HepG2 (cell line): ENCODE results near the gene CIROP. TPM values are rescaled to one million over a fixed set of nuclear protein-coding genes. Genes with fewer than 3 reads are reported as not detected.

Experiments
- ATAC-seq: fragments of 200-7000 bp; cut with Tn5 transposase; 3 replicates; pipeline ENCODE4 v1.9.1; 2020; ENCODE audit warnings: mild to moderate bottlenecking, moderate library complexity
- BruUV-seq: library from RNA; stranded (reverse); fragments of 400-500 nt; replicated peaks from 2 replicates; lab custom pipeline; 2021; lab: Mats Ljungman, UMichigan
- CTCF ChIA-PET: fragments of 300-600 bp; formaldehyde crosslinking; extraction: SDS; loops from one replicate; lab custom pipeline; 2021; ENCODE audit warnings: low total read pairs, inconsistent platforms, low intra/inter-chr PET ratio; lab: Yijun Ruan, JAX
- POLR2A ChIA-PET: fragments of 350-600 bp; sonication (Branson Sonifier 250); formaldehyde crosslinking; loops from one replicate; lab custom pipeline; 2020; ENCODE audit warnings: antibody characterized with exemption, inconsistent platforms; lab: Yijun Ruan, JAX
- DNase-seq: peaks from one replicate; pipeline ENCODE4 v3.0.0-alpha.2; 2015; ENCODE audit warnings: low spot score
- FAIRE-seq: peaks from 3 replicates; lab custom pipeline; 2011; peaks lifted over from hg19 to GRCh38; lab: Jason Lieb, UNC
- H2AFZ ChIP-seq: one replicate; pipeline ENCODE4 v1.6.1; 2011; ENCODE audit warnings: low read length, inconsistent platforms
- H3K27ac ChIP-seq: fragments of 300-600 bp; 3 replicates; pipeline ENCODE4 v1.8.0; 2011; ENCODE audit warnings: mixed run types, mild to moderate bottlenecking, mixed read lengths, low read length, inconsistent platforms; ENCODE audit not compliant: insufficient read depth; ENCODE audit errors: extremely low read length
- H3K27me3 ChIP-seq, 2 experiments: fragments of 200-600 bp in 1 of 2; 2 replicates in 1 of 2; 3 replicates in 1 of 2; pipeline versions ENCODE4 v1.6.0 to v1.8.0; 2011; ENCODE audit warnings: low read length in 2 of 2, mild to moderate bottlenecking in 2 of 2, moderate library complexity in 2 of 2, inconsistent platforms in 1 of 2; ENCODE audit not compliant: insufficient read depth in 2 of 2, control insufficient read depth in 1 of 2
- H3K36me3 ChIP-seq, 2 experiments: fragments of 200-600 bp in 1 of 2; replicated peaks in 1 of 2; 2 replicates in 1 of 2; 3 replicates in 1 of 2; pipeline versions ENCODE4 v1.5.1 to v1.8.0; 2011; ENCODE audit warnings: low read length in 2 of 2, inconsistent platforms in 1 of 2; ENCODE audit not compliant: insufficient read depth in 2 of 2, control insufficient read depth in 1 of 2
- H3K4me1 ChIP-seq: 2 replicates; pipeline ENCODE4 v1.5.1; 2012; ENCODE audit warnings: low read length, inconsistent platforms; ENCODE audit not compliant: insufficient read depth
- H3K4me2 ChIP-seq: 2 replicates; pipeline ENCODE4 v1.6.0; 2011; ENCODE audit warnings: low read depth, low read length, inconsistent platforms
- H3K4me3 ChIP-seq, 3 experiments: fragments of 200-600 bp in 1 of 3; sonication (generic), shearing (Covaris generic) in 1 of 3; replicated peaks in 1 of 3; 2 replicates each; pipeline ENCODE4 v1.5.1; 2011 to 2016; ENCODE audit warnings: low read length in 3 of 3, inconsistent platforms in 2 of 3, low read depth in 2 of 3, mild to moderate bottlenecking in 2 of 3, control low read depth in 1 of 3, mixed read lengths in 1 of 3; ENCODE audit not compliant: insufficient read depth in 1 of 3
- H3K79me2 ChIP-seq: one replicate; pipeline ENCODE4 v1.6.1; 2011; ENCODE audit warnings: low read length, inconsistent platforms; ENCODE audit not compliant: insufficient read depth
- H3K9ac ChIP-seq: 2 replicates; pipeline ENCODE4 v1.6.0; 2011; ENCODE audit warnings: mild to moderate bottlenecking, low read depth, low read length, inconsistent platforms; ENCODE audit not compliant: insufficient read depth
- H3K9me3 ChIP-seq: 2 replicates; pipeline ENCODE4 v1.5.1; 2012; ENCODE audit warnings: mild to moderate bottlenecking, low read length
- H4K20me1 ChIP-seq: 2 replicates; pipeline ENCODE4 v1.6.0; 2011; ENCODE audit warnings: inconsistent platforms, mild to moderate bottlenecking, low read length, moderate library complexity; ENCODE audit not compliant: insufficient read depth
- CHD2 ChIP-seq: IDR thresholded peaks from 2 replicates; pipeline ENCODE4 v1.6.1; 2011; ENCODE audit warnings: low read depth, low read length, improper control_type of control experiment
- EZH2 ChIP-seq: conservative IDR thresholded peaks from 2 replicates; pipeline ENCODE4 v1.6.1; 2012; ENCODE audit warnings: mild to moderate bottlenecking, low read depth, low read length, moderate library complexity
- FOXM1 ChIP-seq: sonication (generic); formaldehyde crosslinking; IDR thresholded peaks from 2 replicates; pipeline ENCODE4 v1.5.0; 2020; ENCODE audit warnings: missing genetic modification reagents
- NKX3-1 ChIP-seq: sonication (generic); formaldehyde crosslinking; IDR thresholded peaks from 2 replicates; pipeline ENCODE4 v1.5.0; 2020; ENCODE audit warnings: missing genetic modification reagents
- PHF5A ChIP-seq: IDR thresholded peaks from one replicate; pipeline ENCODE4 v1.6.1; 2018; ENCODE audit warnings: low read depth, missing genetic modification reagents; ENCODE audit not compliant: unreplicated experiment
- SETDB1 ChIP-seq: sonication (generic); formaldehyde crosslinking; IDR thresholded peaks from 2 replicates; pipeline ENCODE4 v1.5.1; 2020; ENCODE audit warnings: missing genetic modification reagents, mild to moderate bottlenecking, borderline replicate concordance
- SKI ChIP-seq: fragments of 450-650 bp; IDR thresholded peaks from one replicate; pipeline ENCODE4 v1.6.1; 2018; ENCODE audit warnings: mild to moderate bottlenecking; ENCODE audit not compliant: partially characterized antibody
- ZIK1 ChIP-seq: sonication (generic); formaldehyde crosslinking; IDR thresholded peaks from 2 replicates; pipeline ENCODE4 v1.5.0; 2020; ENCODE audit warnings: mild to moderate bottlenecking, low read depth, missing genetic modification reagents, borderline replicate concordance
- ZNF441 ChIP-seq: sonication (generic); formaldehyde crosslinking; IDR thresholded peaks from 2 replicates; pipeline ENCODE4 v1.7.0; 2021; ENCODE audit warnings: missing genetic modification reagents, borderline replicate concordance
- ZNF775 ChIP-seq: sonication (generic); formaldehyde crosslinking; IDR thresholded peaks from 2 replicates; pipeline ENCODE4 v1.4.0; 2020; ENCODE audit warnings: missing genetic modification reagents, mild to moderate bottlenecking, moderate library complexity, borderline replicate concordance
- WGBS: methylation state at CpG from one replicate; pipeline ENCODE4 v1.1.6; 2017; ENCODE audit warnings: low lambda C conversion rate; 5-methylcytosine and 5-hydroxymethylcytosine counted together
- in situ Hi-C: cut with HindIII; loops from 2 replicates; pipeline ENCODE4 v1.10.0; 2017; ENCODE audit warnings: low pct_unique_long_range_greater_than_20kb; ENCODE audit not compliant: extremely low pct_ligation_motif_present
- intact Hi-C: fragments of 100-400 bp; cut with micrococcal nuclease; formaldehyde crosslinking; loops from one replicate; pipeline ENCODE4 v1.10.0; 2022; ENCODE audit not compliant: unreplicated experiment
- polyA plus RNA-seq, 8 experiments: library from polyadenylated mRNA; depleted of rRNA in 3 of 8; stranded (reverse) in 7 of 8; unstranded in 1 of 8; fragments of >200 nt; fragmentation: Illumina TruSeq in 4 of 8; extraction: Trizol in 4 of 8; gene quantifications; 2 replicates each; pipeline versions ENCODE4 v1.2.1 to v1.2.3, GENCODE V29; 2011 to 2016; ENCODE audit warnings: low read depth in 4 of 8, missing spikeins in 1 of 8, mixed read lengths in 1 of 8; ENCODE audit not compliant: insufficient read depth in 1 of 8
- total RNA-seq, 5 experiments: library from RNA; depleted of rRNA; stranded (reverse); fragments of >200 nt; fragmentation: Illumina TruSeq; extraction: Trizol; gene quantifications; 2 replicates each; pipeline ENCODE4 v1.2.3, GENCODE V29; 2016; ENCODE audit warnings: low read depth in 1 of 5
- TF ChIP-seq, protein P1 (sequence below): IDR thresholded peaks from 2 replicates; pipeline ENCODE4 v1.6.1; 2016; ENCODE audit warnings: mild to moderate bottlenecking, missing biosample characterization, missing genetic modification reagents
- TF ChIP-seq, protein P2 (sequence below), 2 experiments: sonication (generic) in 1 of 2; formaldehyde crosslinking in 1 of 2; IDR thresholded peaks; 2 replicates each; pipeline versions ENCODE4 v1.4.0 to v1.6.1; 2018 to 2020; ENCODE audit warnings: missing genetic modification reagents in 2 of 2, borderline replicate concordance in 1 of 2, low read depth in 1 of 2, mild to moderate bottlenecking in 1 of 2, missing biosample characterization in 1 of 2
- TF ChIP-seq, protein P3 (sequence below): sonication (generic); formaldehyde crosslinking; IDR thresholded peaks from 2 replicates; pipeline ENCODE4 v1.8.0; 2022; ENCODE audit warnings: mild to moderate bottlenecking, missing genetic modification reagents, moderate library complexity
- TF ChIP-seq, protein P4 (sequence below): sonication (generic); formaldehyde crosslinking; IDR thresholded peaks from 2 replicates; pipeline ENCODE4 v1.5.0; 2020; ENCODE audit warnings: mild to moderate bottlenecking, missing genetic modification reagents, borderline replicate concordance

CIROP gene
- total and polyA plus RNA-seq, 2 of the 13 experiments (the other 11 are each of a cell fraction or from before 2014, with no cell fraction given), result 0.07 TPM; not detected in 1

DNA sequence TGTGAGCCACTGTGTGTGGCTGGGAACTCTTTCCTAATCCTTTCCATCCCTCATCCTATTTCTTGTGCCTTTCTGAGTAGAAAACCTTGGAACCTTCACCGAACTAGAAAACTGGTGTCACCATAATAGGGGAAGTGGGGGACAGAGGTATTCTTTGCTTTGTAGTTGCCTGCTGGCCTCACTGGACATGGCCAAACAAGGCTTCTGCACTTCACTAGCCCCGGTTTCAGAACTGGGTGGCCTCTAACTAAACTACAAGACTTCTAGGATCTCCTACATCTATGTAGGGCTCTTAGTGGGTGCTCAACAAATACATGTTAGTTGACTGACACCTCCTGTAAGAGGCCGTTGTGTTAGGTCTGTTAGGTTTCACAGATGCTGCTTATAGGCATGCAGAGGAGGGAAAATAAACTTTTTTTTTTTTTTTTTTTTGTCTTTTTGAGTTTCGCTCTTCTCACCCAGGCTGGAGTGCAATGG lies 597 bp upstream of the CIROP start (continued):
- TF ChIP-seq PHF5A (CRISPR knock-in tag) (no peak), ZNF775 (no peak)
- TF ChIP-seq, protein P1, sequence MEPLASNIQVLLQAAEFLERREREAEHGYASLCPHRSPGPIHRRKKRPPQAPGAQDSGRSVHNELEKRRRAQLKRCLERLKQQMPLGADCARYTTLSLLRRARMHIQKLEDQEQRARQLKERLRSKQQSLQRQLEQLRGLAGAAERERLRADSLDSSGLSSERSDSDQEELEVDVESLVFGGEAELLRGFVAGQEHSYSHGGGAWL (CRISPR knock-in tag), result no peak
- TF ChIP-seq, protein P2, sequence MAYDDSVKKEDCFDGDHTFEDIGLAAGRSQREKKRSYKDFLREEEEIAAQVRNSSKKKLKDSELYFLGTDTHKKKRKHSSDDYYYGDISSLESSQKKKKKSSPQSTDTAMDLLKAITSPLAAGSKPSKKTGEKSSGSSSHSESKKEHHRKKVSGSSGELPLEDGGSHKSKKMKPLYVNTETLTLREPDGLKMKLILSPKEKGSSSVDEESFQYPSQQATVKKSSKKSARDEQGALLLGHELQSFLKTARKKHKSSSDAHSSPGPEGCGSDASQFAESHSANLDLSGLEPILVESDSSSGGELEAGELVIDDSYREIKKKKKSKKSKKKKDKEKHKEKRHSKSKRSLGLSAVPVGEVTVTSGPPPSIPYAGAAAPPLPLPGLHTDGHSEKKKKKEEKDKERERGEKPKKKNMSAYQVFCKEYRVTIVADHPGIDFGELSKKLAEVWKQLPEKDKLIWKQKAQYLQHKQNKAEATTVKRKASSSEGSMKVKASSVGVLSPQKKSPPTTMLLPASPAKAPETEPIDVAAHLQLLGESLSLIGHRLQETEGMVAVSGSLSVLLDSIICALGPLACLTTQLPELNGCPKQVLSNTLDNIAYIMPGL (CRISPR knock-in tag; IDR thresholded peaks at IDR 0.05; ENCODE audit: borderline replicate concordance in 1 of 2, low read depth in 1 of 2), result 0 out of 4 replicates have a peak, but pooled peaks of 1 of the 2 experiments have one; percentile 24
- TF ChIP-seq, all 625 proteins: peak for 19

DNA sequence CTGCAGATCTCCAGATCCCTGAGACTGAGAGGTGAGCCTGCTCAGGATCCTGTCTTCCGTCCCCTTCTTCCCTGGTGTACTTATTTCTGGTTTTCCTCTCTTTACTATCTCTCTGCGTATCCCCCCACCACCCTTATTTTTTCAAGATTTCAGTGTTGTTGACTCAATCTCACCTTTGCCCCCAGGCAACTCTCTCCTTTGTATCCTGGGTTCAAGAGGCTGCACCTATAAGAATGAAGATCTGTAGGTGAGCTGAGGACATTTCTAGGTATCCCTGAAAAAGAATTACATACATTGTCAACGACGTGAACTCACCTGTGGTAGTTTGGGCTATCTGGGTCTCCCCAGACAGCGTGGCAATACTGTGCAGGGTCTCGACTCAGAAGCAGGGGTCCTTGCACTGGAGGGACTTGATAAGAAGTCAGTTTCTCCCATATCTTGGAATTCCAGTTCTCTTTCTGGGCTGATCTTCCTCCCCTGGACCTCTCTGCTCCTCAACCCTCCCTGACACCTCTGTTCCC lies 659 bp downstream of the CIROP start:
- CTCF ChIA-PET, result no interaction called here
- in situ Hi-C loops, result no loop called here
- no peak for TF ChIP-seq ZNF441 (CRISPR knock-in tag)
- TF ChIP-seq, protein P3, sequence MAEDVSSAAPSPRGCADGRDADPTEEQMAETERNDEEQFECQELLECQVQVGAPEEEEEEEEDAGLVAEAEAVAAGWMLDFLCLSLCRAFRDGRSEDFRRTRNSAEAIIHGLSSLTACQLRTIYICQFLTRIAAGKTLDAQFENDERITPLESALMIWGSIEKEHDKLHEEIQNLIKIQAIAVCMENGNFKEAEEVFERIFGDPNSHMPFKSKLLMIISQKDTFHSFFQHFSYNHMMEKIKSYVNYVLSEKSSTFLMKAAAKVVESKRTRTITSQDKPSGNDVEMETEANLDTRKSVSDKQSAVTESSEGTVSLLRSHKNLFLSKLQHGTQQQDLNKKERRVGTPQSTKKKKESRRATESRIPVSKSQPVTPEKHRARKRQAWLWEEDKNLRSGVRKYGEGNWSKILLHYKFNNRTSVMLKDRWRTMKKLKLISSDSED (CRISPR knock-in tag), result no peak
- no peak for TF ChIP-seq SKI
- TF ChIP-seq SETDB1 (CRISPR knock-in tag), result no peak
- 0 out of 2 replicates have a peak, but pooled peaks have one; percentile 60 for TF ChIP-seq ZIK1
- TF ChIP-seq, protein P4, sequence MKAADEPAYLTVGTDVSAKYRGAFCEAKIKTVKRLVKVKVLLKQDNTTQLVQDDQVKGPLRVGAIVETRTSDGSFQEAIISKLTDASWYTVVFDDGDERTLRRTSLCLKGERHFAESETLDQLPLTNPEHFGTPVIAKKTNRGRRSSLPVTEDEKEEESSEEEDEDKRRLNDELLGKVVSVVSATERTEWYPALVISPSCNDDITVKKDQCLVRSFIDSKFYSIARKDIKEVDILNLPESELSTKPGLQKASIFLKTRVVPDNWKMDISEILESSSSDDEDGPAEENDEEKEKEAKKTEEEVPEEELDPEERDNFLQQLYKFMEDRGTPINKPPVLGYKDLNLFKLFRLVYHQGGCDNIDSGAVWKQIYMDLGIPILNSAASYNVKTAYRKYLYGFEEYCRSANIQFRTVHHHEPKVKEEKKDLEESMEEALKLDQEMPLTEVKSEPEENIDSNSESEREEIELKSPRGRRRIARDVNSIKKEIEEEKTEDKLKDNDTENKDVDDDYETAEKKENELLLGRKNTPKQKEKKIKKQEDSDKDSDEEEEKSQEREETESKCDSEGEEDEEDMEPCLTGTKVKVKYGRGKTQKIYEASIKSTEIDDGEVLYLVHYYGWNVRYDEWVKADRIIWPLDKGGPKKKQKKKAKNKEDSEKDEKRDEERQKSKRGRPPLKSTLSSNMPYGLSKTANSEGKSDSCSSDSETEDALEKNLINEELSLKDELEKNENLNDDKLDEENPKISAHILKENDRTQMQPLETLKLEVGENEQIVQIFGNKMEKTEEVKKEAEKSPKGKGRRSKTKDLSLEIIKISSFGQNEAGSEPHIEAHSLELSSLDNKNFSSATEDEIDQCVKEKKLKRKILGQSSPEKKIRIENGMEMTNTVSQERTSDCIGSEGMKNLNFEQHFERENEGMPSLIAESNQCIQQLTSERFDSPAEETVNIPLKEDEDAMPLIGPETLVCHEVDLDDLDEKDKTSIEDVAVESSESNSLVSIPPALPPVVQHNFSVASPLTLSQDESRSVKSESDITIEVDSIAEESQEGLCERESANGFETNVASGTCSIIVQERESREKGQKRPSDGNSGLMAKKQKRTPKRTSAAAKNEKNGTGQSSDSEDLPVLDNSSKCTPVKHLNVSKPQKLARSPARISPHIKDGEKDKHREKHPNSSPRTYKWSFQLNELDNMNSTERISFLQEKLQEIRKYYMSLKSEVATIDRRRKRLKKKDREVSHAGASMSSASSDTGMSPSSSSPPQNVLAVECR (CRISPR knock-in tag), result no peak
- no peak for TF ChIP-seq FOXM1 (CRISPR knock-in tag)
- no peak for TF ChIP-seq NKX3-1 (CRISPR knock-in tag)
- TF ChIP-seq CHD2, result no peak
- 0 out of 2 replicates have a peak, but pooled peaks have one; percentile 17 for TF ChIP-seq EZH2

More for the DNA sequence above, 659 bp downstream of the CIROP start:
- POLR2A ChIA-PET, result interaction anchor here (1.4 to 4.5 kb wide), 2 partner anchors 9 to 122 kb away, joined by 3 to 52 read pairs; partner anchors contain the start of genes ACIN1 and C14orf119
- DNase-seq (no peak), ATAC-seq (peak; percentile 2), FAIRE-seq (no peak)
- no peaks in the 10 kb centered on the region for H3K9me3 ChIP-seq
- H3K27me3 ChIP-seq, result peaks cover 8 to 45% of the 10 kb centered on the region in 2 experiments
- H3K27ac ChIP-seq, result no peak overlapping the region
- H3K4me3 ChIP-seq, result peak overlapping the region in 1 of 3 experiments; percentile 44; a peak in 3 of 6 replicates
- BruUV-seq, result no TSS peak
- peak overlapping the region; percentile 19; the same call in 1 of the 2 replicates for H3K9ac ChIP-seq
- 20% methylated on average over 6 of the region's 6 CpGs for WGBS
- H4K20me1 ChIP-seq, result no peaks in the 10 kb centered on the region
- no peaks in the 10 kb centered on the region for H3K79me2 ChIP-seq
- peak overlapping the region; percentile 39 for H2AFZ ChIP-seq
- peak overlapping the region; percentile 70 for H3K4me2 ChIP-seq
- H3K4me1 ChIP-seq, result peaks cover 40% of the 10 kb centered on the region
- intact Hi-C loops, result no loop called here
- peaks cover 0 to 2% of the 10 kb centered on the region in 2 experiments; a peak in 3 of 5 replicates for H3K36me3 ChIP-seq
